NCI-H345 (cell line): ENCODE results near the gene WARS2.

ENCODE experiments used
- DNase-seq: peaks from one replicate; lab custom pipeline; 2025; lab: John Stamatoyannopoulos, UW

WARS2 gene

GRCh38 chr1:118999348-119000071 lies 140.9 kb downstream of the WARS2 start:
- DNase-seq = no peak

GRCh38 chr1:118998171-118998570 lies 142.3 kb downstream of the WARS2 start:
- DNase-seq = no peak

- no peak for DNase-seq
These were observed 143.2 kb downstream of the WARS2 start for GRCh38 chr1:118997225-118997624.

- no peak for DNase-seq
These were observed 145.0 kb downstream of the WARS2 start for GRCh38 chr1:118995312-118996016.

GRCh38 chr1:118993700-118994026 lies 146.8 kb downstream of the WARS2 start:
- DNase-seq = no peak

- no peak for DNase-seq
These were observed 147.4 kb downstream of the WARS2 start for GRCh38 chr1:118992868-118993699.

GRCh38 chr1:118992237-118992825 lies 148.1 kb downstream of the WARS2 start:
- no peak for DNase-seq

- no peak for DNase-seq
These were observed 149.0 kb downstream of the WARS2 start for GRCh38 chr1:118991448-118991847.

- DNase-seq = no peak
These were observed 149.8 kb downstream of the WARS2 start for GRCh38 chr1:118990513-118991152.

- no peak for DNase-seq
These were observed 150.5 kb downstream of the WARS2 start for GRCh38 chr1:118989878-118990378.

GRCh38 chr1:118989006-118989815 lies 151.2 kb downstream of the WARS2 start:
- DNase-seq = no peak

- no peak for DNase-seq
These were observed 152.1 kb downstream of the WARS2 start, which contains the start of gene TBX15 for GRCh38 chr1:118988186-118989005. Gene TBX15, minus strand, starts transcription at chr1:118988343. Its CDS starts 548 bp downstream, at chr1:118987795.

- DNase-seq = no peak
These were observed 152.8 kb downstream of the WARS2 start for GRCh38 chr1:118987468-118988185.

GRCh38 chr1:118986555-118987467 lies 153.6 kb downstream of the WARS2 start:
- no peak for DNase-seq

- no peak for DNase-seq
These were observed 154.6 kb downstream of the WARS2 start for GRCh38 chr1:118985640-118986554.

- no peak for DNase-seq
These were observed 155.5 kb downstream of the WARS2 start for GRCh38 chr1:118984722-118985639.
